Neural crest cell (in vitro differentiated cells): ENCODE data around the gene PDPR. TPM values are rescaled to one million over a fixed set of nuclear protein-coding genes. Genes with fewer than 3 reads are reported as not detected.
"Not testable (repeated sequence)": the region's sequence is repeated elsewhere in the genome, so short reads cannot be mapped to it uniquely, and the experiment has no call there.

Experiments used
- DNase-seq: peaks from one replicate; pipeline ENCODE4 v3.0.0; 2021; ENCODE audit warnings: low read depth, mixed read lengths, low spot score
- H3K27ac Mint-ChIP-seq: one replicate; pipeline ENCODE4 v1.8.0; 2021; ENCODE audit warnings: mild to moderate bottlenecking, mixed read lengths; ENCODE audit not compliant: unreplicated experiment
- H3K27me3 Mint-ChIP-seq: 2 replicates; pipeline ENCODE4 v1.8.0; 2021; ENCODE audit warnings: low read depth, mild to moderate bottlenecking, mixed read lengths
- H3K36me3 Mint-ChIP-seq: 2 replicates; pipeline ENCODE4 v1.8.0; 2021; ENCODE audit warnings: low read depth, mild to moderate bottlenecking, mixed read lengths
- H3K4me1 Mint-ChIP-seq: 2 replicates; pipeline ENCODE4 v1.8.0; 2021; ENCODE audit warnings: mixed read lengths
- H3K4me3 Mint-ChIP-seq: one replicate; pipeline ENCODE4 v1.8.0; 2021; ENCODE audit warnings: mild to moderate bottlenecking, mixed read lengths
- H3K9me3 Mint-ChIP-seq: 2 replicates; pipeline ENCODE4 v1.8.0; 2021; ENCODE audit warnings: mixed read lengths
- total RNA-seq: library from RNA; stranded (reverse); gene quantifications from 2 replicates; pipeline ENCODE4 v1.2.1, GENCODE V29; 2021

The PDPR gene
- total RNA-seq, 1 donor from 2014 or later, result 25.8 TPM

DNA sequence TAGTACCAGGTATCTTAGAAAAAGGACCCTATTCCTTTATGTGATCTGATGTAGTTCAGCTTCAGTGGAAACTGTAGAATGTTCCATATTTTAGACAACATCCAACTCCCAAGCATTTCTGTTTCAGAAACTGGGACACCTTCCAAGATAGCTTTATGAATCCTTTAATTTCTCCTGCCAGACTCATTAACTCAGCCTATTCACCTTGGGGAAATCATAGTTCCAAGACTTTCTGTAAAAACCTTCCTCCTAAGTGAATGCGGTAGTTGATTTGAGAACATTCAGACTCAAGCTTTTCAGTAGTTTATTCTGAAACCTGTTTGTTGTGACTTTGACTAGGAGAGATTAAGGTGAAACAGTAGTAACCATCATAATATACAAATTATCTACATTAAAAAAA, 20.0 kb upstream of the PDPR start:
- not testable (repeated sequence) for H3K36me3 Mint-ChIP-seq, H3K4me1 Mint-ChIP-seq, H3K9me3 Mint-ChIP-seq, H3K4me3 Mint-ChIP-seq, DNase-seq, H3K27ac Mint-ChIP-seq
- peaks cover 21% of the 10 kb centered on the region for H3K27me3 Mint-ChIP-seq

DNA sequence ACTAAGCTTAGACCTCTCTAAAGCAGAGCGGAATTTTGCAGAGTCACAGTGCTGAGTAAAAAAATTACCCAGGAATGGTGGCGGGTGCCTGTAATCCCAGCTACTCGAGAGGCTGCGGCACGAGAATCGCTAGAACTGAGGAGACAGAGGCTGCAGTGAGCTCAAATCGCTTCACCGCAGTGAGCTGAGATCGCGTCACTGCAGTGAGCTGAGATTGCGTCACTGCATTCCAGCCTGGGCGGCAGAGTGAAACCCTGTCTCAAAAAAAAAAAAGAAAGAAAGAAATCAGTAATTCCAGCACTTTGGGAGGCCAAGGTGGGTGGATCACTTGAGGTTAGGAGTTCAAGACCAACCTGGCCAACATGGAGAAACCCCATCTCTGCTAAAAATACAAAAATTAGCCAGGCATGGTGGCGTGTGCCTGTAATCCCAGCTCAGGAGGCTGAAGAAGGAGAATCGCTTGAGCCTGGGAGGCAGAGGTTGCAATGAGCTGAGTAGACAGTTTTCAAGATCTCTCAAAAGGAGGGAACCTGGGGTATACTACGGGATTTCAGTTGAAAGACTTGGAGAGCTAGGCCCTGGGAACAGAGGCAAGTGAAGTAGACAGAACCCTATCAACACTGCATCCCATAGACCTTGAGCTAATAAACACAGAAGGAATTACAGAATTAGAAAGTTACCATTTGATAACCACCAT, 4.4 kb upstream of the PDPR start:
- not testable (repeated sequence) for DNase-seq, H3K4me1 Mint-ChIP-seq, H3K36me3 Mint-ChIP-seq, H3K27ac Mint-ChIP-seq, H3K27me3 Mint-ChIP-seq, H3K9me3 Mint-ChIP-seq, H3K4me3 Mint-ChIP-seq

DNA sequence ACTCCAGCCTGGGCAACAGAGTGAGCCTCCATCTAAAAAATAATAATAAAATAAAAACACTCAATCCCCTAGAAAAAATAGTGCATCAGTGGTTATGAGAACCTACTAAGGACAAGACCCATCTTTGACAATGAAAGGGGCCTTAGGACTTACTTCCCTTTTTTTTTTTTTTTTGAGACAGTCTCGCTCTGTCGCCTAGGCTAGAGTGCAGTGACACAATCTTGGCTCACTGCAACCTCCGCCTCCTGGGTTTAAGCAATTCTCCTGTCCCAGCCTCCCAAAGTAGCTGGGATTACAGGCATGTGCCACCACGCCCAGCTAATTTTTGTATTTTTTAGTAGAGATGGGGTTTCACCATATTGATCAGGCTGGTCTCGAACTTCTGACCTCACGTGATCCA, 2.0 kb upstream of the PDPR start:
- H3K4me1 Mint-ChIP-seq, H3K27me3 Mint-ChIP-seq, H3K9me3 Mint-ChIP-seq, H3K36me3 Mint-ChIP-seq, H3K4me3 Mint-ChIP-seq, H3K27ac Mint-ChIP-seq, DNase-seq: not testable (repeated sequence)

DNA sequence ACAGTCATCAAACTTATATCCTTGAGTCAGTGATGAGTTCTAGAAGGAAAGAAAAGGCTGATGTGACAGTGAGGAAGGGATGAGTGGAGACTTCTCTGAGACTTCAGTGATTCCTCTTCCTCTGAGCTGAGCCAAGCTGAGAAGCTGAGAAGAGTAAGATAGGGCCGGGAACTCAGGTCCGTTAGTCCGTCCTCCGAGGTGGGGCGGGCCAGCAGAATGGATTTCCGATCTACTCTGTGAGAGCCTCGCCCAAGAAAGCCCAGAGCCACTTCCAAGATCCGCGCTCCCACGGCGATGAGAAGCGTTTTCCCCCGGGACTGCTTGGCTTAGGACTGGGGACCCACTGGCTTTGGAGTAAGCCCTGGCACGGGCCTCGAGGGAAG, 542 bp upstream of the PDPR start:
- H3K9me3 Mint-ChIP-seq, H3K27me3 Mint-ChIP-seq, H3K4me1 Mint-ChIP-seq, H3K27ac Mint-ChIP-seq, H3K36me3 Mint-ChIP-seq, DNase-seq: not testable (repeated sequence)
- peak overlapping the region; percentile 90 for H3K4me3 Mint-ChIP-seq

DNA sequence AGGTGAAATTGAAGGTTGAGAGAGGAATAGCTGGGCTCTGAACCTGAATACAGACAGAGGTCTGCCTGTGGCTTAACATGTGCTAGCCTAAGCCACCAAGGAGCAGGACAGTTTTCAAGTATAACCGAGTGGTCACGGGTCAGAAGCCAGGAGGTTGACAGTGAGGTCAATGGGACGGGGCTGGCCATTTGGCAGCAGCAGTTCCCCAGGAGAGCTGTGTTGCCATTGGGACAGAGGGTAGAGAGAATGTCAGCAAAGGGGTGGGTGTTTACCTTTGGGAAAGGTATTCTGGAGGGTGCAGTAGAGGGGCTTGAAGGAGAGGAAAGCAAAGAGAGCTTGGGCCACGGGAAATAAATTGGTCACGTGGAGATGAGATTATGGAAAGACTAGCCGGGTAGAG, 4.2 kb downstream of the PDPR start:
- peak overlapping the region; percentile 74 for H3K4me3 Mint-ChIP-seq
- not testable (repeated sequence) for H3K9me3 Mint-ChIP-seq, H3K36me3 Mint-ChIP-seq, H3K4me1 Mint-ChIP-seq, H3K27me3 Mint-ChIP-seq, DNase-seq
- H3K27ac Mint-ChIP-seq, result peak overlapping the region; percentile 52

DNA sequence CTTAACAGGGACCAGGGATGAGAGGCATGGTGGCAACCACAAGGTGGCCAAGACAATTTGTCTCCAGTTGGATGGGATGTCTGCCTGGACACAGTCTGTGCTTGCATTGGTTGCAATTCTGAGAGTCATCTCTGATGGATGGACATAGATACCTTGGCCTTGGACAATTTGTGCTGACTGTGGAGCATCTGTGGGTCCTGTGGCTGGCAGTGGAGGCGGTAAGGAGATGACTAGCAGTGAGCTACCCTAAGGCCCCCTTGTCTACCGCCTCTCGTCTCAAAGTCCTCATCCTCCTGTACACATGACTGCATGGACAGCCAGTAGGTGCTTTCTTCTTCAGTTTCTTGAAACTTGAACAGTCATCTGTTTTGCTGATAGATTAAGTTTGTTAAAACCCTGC, 4.6 kb downstream of the PDPR start:
- not testable (repeated sequence) for H3K27me3 Mint-ChIP-seq, H3K4me1 Mint-ChIP-seq, H3K36me3 Mint-ChIP-seq, H3K27ac Mint-ChIP-seq, H3K9me3 Mint-ChIP-seq, DNase-seq
- peak overlapping the region; percentile 22 for H3K4me3 Mint-ChIP-seq

DNA sequence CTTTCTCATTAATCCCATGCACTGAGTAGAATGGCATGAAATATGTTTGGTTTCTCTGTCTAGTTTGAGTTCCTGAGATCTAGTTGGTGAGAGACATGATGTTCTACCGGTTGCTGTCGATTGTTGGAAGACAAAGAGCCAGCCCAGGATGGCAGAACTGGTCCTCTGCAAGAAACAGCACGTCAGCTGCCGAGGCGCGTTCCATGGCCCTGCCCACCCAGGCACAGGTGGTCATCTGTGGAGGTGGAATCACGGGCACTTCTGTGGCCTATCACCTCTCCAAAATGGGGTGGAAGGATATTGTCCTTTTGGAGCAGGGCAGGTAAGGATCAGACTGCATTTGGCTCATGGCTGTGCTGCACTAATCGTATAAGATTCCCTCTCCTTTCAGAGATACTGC, 6.3 kb downstream of the PDPR start:
- not testable (repeated sequence) for H3K4me3 Mint-ChIP-seq, H3K27me3 Mint-ChIP-seq, H3K36me3 Mint-ChIP-seq, H3K9me3 Mint-ChIP-seq, DNase-seq, H3K4me1 Mint-ChIP-seq, H3K27ac Mint-ChIP-seq

DNA sequence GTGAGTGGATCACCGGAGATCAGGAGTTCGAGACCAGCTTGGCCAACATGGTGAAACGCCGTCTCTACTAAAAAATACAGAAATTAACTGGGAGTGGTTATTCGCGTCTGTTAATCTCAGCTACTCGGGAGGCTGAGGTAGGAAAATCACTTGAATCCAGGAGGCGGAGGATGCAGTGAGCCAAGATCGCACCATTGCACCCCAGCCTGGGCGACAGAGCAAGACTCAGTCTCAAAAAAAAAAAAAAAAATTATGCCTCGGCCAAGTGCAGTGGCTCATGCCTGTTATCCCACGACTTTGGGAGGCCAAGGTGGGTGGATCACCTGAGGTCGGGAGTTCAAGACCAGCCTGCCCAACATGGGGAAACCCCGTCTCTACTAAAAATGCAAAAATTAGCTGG, 9.7 kb downstream of the PDPR start:
- H3K27ac Mint-ChIP-seq, result not testable (repeated sequence)

DNA sequence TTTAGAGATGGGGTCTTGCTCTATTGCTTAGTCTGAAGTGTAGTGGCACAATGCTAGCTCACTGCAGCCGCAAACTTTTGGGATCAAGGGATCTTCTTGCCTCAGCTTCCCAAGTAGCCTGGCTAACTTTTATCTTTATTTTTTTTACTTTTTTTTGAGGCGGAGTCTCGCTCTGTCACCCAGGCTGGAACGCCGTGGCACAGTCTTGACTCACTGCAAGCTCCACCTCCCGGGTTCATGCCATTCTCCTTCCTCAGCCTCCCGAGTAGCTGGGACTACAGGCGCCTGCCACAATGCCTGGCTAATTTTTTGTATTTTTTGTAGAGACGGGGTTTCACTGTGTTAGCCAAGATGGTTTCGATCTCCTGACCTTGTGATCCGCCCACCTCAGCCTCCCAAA, 12.1 kb downstream of the PDPR start:
- not testable (repeated sequence) for DNase-seq, H3K27ac Mint-ChIP-seq, H3K4me1 Mint-ChIP-seq, H3K4me3 Mint-ChIP-seq, H3K9me3 Mint-ChIP-seq, H3K27me3 Mint-ChIP-seq, H3K36me3 Mint-ChIP-seq

More for the DNA sequence above, 9.7 kb downstream of the PDPR start:
- H3K36me3 Mint-ChIP-seq, H3K4me3 Mint-ChIP-seq, H3K9me3 Mint-ChIP-seq, H3K27me3 Mint-ChIP-seq, DNase-seq, H3K4me1 Mint-ChIP-seq: not testable (repeated sequence)

DNA sequence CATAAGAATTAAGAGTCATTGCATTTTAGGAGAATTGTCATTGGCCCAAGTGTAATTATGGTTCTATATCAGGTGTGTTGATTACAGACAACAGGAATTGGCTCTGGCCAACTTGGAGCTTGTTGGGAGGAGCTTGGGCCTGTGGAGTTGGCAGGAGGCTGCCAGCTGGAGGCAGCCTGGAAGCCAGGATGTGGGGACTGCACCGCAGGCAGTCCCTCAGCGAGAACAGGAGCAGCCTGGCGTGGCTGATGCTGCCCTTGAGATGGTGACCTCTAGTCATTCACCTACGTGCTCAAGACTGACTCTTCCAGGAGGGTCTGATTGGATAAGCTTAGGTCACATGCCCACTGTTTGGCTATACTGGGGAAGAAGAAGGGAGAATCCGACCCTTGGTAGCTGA, 13.6 kb downstream of the PDPR start:
- H3K36me3 Mint-ChIP-seq, H3K27me3 Mint-ChIP-seq, H3K4me1 Mint-ChIP-seq, H3K9me3 Mint-ChIP-seq, H3K4me3 Mint-ChIP-seq, H3K27ac Mint-ChIP-seq, DNase-seq: not testable (repeated sequence)

DNA sequence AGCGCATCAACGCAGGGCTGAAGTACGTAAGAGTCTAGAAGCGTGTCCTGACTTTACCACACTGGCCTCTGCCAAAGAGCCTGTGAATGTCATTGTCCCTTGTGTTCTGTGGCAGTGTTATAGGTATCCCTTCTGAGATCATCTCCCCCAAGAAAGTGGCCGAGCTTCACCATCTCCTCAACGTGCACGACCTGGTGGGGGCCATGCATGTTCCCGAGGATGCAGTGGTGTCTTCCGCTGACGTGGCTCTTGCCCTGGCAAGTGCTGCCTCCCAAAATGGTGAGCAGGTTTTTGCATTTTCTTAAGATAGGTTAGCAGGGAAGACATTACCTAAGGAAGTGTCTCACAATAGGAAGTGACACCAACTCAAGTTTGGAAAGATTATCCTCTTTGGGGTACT, 14.7 kb downstream of the PDPR start:
- not testable (repeated sequence) for H3K9me3 Mint-ChIP-seq, H3K27ac Mint-ChIP-seq, H3K4me1 Mint-ChIP-seq, H3K27me3 Mint-ChIP-seq, DNase-seq, H3K36me3 Mint-ChIP-seq, H3K4me3 Mint-ChIP-seq

DNA sequence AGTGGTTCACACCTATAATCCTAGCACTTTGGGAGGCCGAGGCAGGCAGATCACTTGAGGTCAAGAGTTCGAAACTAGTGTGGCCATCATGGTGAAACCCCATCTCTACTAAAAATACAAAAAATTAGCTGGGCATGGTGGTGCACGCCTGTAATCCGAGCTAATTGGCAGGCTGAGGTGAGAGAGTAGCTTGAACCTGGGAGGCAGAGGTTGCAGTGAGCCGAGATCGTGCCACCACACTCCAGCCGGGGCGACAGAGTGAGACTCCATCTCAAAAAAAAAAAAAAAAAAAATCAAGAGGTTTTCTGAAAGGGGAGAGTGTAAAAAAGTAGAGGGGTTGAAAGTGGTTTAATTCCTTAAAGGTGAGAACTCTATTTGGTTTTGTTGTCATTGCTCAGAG, 21.7 kb downstream of the PDPR start:
- H3K27me3 Mint-ChIP-seq, H3K4me1 Mint-ChIP-seq, DNase-seq, H3K27ac Mint-ChIP-seq, H3K9me3 Mint-ChIP-seq, H3K4me3 Mint-ChIP-seq: not testable (repeated sequence)
- H3K36me3 Mint-ChIP-seq, result peaks cover 13% of the 10 kb centered on the region

DNA sequence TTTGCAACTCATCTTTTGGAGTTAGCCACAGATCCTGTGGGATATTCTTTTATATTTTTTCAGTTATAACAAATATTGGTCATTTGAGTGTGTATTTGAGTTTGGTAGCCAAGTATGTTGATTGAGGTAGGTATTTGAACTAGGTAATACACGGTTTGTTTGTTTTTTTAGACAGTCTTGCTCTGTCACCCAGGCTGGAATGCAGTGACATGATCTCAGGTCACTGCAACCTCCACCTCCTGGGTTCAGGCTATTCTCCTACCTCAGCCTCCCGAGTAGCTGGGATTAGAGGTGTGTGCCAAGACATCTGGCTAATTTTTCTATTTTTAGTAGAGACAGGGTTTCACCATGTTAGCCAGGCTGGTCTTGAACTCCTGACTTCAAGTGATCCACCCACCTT, 22.5 kb downstream of the PDPR start:
- H3K27ac Mint-ChIP-seq, H3K27me3 Mint-ChIP-seq, H3K4me3 Mint-ChIP-seq, H3K4me1 Mint-ChIP-seq, H3K9me3 Mint-ChIP-seq, DNase-seq: not testable (repeated sequence)
- H3K36me3 Mint-ChIP-seq, result peaks cover 13% of the 10 kb centered on the region

DNA sequence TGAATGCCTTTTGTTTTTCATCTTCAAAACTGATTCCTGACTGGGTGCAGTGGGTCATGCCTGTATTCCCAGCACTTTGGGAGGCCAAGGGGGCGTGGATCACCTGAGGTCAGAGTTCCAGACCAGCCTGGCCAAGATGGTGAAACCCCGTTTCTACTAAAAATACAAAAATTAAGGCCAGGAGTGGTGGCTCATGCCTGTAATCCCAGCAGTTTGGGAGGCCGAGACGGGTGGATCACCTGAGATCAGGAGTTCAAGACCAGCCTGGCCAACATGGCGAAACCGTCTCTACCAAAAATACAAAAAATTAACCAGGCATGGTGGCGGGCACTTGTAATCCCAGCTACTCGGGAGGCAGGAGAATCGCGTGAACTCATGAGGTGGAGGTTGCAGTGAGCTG, 28.6 kb downstream of the PDPR start:
- not testable (repeated sequence) for H3K27ac Mint-ChIP-seq, DNase-seq, H3K36me3 Mint-ChIP-seq, H3K4me1 Mint-ChIP-seq, H3K27me3 Mint-ChIP-seq, H3K9me3 Mint-ChIP-seq, H3K4me3 Mint-ChIP-seq
